ENCODE data around the gene POLL.
"Not testable (repeated sequence)": the region's sequence is repeated elsewhere in the genome, so short reads cannot be mapped to it uniquely, and the experiment has no call there.

Gene POLL

DNA sequence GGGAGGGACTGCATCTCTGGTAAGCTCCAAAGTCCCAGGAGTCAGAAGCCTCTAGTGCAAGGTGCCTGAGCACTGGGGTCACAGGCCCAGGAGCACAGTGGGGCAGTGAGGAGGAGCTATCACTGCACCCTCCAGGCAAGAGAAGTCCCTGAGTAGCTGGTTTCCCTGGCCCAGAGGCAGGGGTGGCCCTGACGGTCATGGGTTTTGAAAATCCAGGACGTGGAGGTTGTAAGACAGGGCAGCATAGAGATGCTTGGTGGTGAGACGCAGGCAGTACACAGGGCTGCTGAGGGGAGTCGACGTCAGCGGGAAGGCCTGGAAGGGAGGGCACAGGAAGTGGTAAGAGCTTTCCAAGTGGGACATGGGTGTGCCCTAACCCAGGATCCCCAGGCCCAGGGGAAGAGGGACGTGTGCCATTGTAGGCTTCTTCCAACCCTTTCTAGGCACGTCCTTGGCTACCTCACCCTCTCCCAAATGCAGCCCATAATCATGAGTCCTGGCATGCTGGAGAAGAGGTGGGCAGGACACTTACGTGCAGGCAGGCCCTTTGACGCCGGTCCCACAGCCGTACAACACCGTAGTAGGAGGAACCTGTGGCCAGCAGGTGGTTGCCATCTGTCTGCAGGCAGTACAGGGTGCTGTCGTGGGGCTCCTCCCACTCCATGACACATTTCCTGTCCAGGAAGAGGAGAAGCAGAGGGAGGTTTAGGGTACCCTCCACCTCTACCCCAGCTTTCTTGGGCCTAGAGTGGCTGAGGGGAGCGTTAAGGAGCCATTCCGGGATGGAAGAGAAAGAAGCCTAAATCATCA, 23.2 kb upstream of the POLL start:
- peak in 1 of 3 experiments; percentile 11 for DNase-seq (ENCODE audit: low read depth in 3 of 3)

DNA sequence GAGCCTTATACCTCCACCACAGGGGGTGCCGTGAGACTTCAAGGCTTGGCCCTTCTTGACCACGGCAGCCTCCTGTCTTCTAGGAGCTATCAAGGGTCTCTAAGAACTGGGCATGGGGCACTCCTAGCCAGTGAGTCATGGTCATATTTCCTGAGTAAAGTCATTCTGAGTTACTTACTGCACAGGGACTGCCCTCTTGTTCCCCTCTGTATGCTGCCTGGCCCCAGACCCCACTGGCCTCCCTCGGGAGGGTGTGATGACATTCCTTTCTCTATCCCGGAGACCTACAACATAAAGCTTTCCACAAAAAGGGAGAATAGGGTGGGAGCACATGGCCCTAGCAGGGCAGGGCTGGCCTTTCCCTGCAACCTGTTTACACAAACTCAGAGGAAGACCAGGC, 21.4 kb upstream of the POLL start:
- no peak for DNase-seq (ENCODE audit: low read depth in 3 of 3)

GRCh38 chr10:101607124-101607523, 19.1 kb upstream of the POLL start:
- DNase-seq (ENCODE audit: low read depth in 3 of 3) = no peak

GRCh38 chr10:101602761-101603398, 14.8 kb upstream of the POLL start:
- DNase-seq (ENCODE audit: low read depth in 3 of 3) = peak; percentile 44 to 73 (median 46)

DNA sequence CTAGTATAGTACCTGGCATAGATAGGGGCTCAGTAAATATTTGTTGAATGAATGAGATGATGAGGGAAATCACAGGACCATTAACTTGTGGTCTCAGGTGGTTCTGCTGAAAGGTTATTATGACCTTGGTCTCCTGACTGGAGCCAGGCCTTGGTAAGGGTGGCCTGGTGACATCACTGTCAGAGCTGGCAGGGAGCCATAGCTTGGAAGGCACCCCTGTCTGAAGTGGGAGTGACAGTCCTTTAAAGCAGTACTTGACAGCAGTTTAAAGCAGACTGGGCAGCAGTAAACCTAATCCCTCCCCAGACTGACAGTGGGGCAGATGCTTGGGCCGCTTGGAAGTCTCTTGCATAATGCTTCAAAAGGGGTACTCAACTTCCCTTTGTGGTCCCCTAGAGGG, 13.5 kb upstream of the POLL start:
- DNase-seq (ENCODE audit: low read depth in 3 of 3) = no peak

DNA sequence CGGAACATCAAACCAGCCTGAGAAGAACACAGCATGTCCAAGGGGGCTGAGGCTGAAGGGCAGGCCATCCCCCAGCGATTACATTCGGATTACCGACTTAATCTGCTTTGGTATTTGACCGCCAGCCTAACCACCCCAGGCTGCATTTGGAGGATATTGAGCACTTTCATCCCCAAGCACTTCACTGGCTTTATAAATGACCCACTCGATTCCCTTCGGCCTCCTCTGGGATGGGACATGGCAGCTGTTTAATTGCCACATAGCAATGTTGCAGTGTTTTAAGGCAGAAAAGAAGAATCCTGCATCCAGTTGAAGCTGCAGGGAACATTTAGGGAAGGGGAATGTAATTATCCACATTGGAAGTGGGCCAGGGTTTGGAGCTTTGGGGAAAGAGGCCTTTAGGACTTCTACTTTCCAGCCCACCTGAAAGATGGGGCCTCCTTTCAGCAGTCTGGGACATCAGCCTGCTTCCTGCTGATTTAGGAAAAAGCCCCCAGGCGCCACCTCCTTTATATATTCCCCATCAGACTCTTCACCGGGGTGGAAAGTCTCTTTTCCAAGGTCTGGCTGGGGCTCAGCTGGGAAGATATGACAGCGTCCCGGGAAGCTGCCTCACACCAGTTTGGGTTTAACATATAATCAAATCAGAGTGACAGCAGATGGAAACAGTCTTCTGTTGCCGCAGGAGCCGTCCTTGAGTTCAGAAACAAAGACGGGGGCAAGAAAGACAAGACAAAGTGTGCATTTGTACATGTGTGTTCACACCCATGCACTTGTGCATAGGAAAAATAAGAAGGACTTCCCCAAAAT, 9.2 kb upstream of the POLL start:
- DNase-seq (ENCODE audit: low read depth in 3 of 3) = no peak

- no peak for DNase-seq (ENCODE audit: low read depth in 3 of 3)
Observed at GRCh38 chr10:101595591-101596433, 7.8 kb upstream of the POLL start.

- not testable (repeated sequence) for DNase-seq (ENCODE audit: low read depth in 3 of 3)
Observed at GRCh38 chr10:101593331-101593730, 5.3 kb upstream of the POLL start.

GRCh38 chr10:101588879-101589278, 822 bp upstream of the POLL start:
- no peak for DNase-seq (ENCODE audit: low read depth in 3 of 3)

DNA sequence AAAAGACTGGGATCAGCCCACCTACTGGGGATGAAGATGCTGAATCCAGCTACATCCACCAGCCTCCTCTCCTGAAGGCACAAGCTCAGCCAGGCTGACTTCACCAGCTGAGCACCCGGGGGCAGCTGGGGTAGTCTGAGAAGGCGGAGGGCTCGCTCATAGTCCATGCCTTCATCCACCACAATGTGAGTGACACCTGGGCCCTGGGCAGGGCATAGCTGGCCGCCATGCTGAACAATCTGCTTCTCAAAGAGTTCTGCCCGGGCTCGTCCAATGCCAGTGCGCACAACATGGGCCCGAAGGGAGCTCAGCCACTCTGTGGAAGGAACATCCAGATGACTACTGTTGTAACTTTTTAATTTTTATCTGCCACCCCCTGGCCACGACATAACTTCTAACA, 2.2 kb downstream of the POLL start:
- no peak for DNase-seq (ENCODE audit: low read depth in 3 of 3)

- DNase-seq (ENCODE audit: low read depth in 3 of 3) = no peak
Observed at GRCh38 chr10:101580486-101581399, 7.3 kb downstream of the POLL start.

DNA sequence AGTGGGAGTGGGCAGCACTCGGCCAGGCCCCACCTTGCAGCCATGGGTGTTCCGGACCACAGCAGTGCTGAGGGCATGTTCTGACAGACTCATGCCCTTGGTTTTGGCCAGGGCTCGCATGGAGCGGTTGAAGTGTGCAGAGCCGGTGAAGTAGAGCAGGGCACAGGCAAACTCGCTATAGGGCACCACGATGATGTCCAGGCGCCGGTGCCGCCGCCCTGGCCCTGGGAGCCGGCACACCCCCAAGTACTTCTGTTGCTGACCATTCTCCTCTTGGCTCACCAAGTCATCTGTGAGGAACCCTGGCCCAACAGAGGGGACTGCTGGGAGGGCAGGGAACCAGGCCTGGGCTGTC, 8.6 kb downstream of the POLL start:
- DNase-seq (ENCODE audit: low read depth in 3 of 3) = no peak

GRCh38 chr10:101578803-101579515, 9.1 kb downstream of the POLL start:
- no peak for DNase-seq (ENCODE audit: low read depth in 3 of 3)

- DNase-seq (ENCODE audit: low read depth in 3 of 3) = no peak
Observed at GRCh38 chr10:101578192-101578591, 9.9 kb downstream of the POLL start.

- no peak for DNase-seq (ENCODE audit: low read depth in 3 of 3)
Observed at GRCh38 chr10:101577121-101577871, 10.8 kb downstream of the POLL start.

GRCh38 chr10:101576211-101576863, 11.7 kb downstream of the POLL start:
- no peak for DNase-seq (ENCODE audit: low read depth in 3 of 3)

DNA sequence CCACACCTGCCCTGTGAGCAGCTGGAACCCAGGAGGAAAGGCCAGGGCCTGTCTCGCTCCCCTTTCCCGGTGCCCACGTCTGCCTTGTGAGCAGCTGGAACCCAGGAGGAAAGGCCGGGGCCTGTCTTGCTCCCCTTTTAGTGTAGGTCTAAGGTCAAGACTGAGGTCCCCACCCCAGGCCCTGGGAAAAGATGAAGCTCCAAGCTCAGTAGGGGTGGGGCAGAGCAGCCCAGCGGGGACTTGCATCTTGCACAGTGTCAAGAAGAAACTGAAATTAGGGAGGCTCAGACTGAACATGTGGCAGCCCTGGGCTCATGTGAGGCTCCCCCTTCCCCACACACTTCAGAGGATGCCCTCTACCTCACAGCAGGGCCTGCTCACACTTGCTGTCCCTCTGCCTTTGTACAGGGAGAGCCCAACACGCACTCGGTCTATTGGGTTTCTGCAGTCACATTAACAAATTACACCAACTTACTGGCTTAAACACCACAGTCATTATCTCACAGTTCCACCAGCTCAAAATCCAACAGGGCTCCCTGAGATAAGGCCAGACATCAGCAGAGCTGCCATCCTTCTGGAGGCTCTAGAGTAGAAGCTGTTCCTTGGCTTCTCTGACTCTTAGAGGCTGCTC, 12.4 kb downstream of the POLL start:
- no peak for DNase-seq (ENCODE audit: low read depth in 3 of 3)

DNA sequence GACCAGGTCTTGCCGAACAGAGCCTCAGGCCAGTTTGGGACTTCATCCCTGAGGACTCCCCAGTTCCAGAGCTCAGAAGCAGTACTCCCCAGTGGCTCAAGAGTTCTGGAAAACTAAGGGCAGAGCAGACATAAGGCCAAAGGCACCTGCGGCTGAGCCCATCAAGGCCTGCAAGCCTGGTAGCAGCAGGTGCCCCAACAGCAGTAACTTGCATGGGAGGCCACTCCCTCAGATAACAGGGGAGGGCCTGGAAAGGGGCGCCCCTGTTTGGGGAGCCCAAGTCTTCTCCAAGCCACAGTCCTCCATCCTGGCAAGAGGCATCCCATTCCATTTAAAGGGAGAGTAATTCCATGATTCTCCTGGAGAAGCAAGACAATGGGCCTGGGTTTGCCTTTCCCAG, 13.0 kb downstream of the POLL start:
- DNase-seq (ENCODE audit: low read depth in 3 of 3) = no peak

Data from stimulated activated CD4-positive, alpha-beta T cell treated with anti-CD3 and anti-CD28 coated beads, TNF-alpha, amount 100 ng/mL, for 24 hours (primary cell).